GM12878 (cell line): ENCODE data around the gene YPEL4. TPM values are rescaled to one million over a fixed set of nuclear protein-coding genes. Genes with fewer than 3 reads are reported as not detected.
A peak's percentile ranks its signal among the peaks of the same experiment; 100 is the strongest.

Experiments used
- ATAC-seq: fragments of 200-7000 bp; cut with Tn5 transposase; 3 replicates; pipeline ENCODE4 v1.9.1; 2020; ENCODE audit warnings: mild to moderate bottlenecking, moderate library complexity
- Bru-seq: library from RNA; stranded (reverse); fragments of 400-500 nt; gene quantifications from one replicate; lab custom pipeline; 2021; lab: Mats Ljungman, UMichigan
- BruChase-seq, 2 experiments: library from RNA; stranded (reverse); fragments of 400-500 nt; gene quantifications; one replicate each; lab custom pipeline; 2021; lab: Mats Ljungman, UMichigan
- BruUV-seq: library from RNA; stranded (reverse); fragments of 400-500 nt; replicated peaks from 2 replicates; lab custom pipeline; 2021; lab: Mats Ljungman, UMichigan
- CTCF ChIA-PET: fragments of 300-600 bp; sonication (Branson Sonifier 250); formaldehyde crosslinking; extraction: SDS; loops from one replicate; lab custom pipeline; 2021; ENCODE audit warnings: inconsistent platforms; lab: Yijun Ruan, JAX
- POLR2A ChIA-PET: fragments of 350-600 bp; formaldehyde crosslinking; extraction: SDS; loops from one replicate; lab custom pipeline; 2021; ENCODE audit warnings: inconsistent platforms; lab: Charles Lee
- RAD21 ChIA-PET: fragments of 300-600 bp; sonication (Branson Sonifier 250); formaldehyde crosslinking; loops from one replicate; lab custom pipeline; 2023; ENCODE audit warnings: antibody characterized with exemption; ENCODE audit not compliant: unreplicated experiment; lab: Charles Lee
- SMC1A ChIA-PET: fragments of 300-600 bp; sonication (Branson Sonifier 250); formaldehyde crosslinking; loops from one replicate; lab custom pipeline; 2023; ENCODE audit not compliant: unreplicated experiment, uncharacterized antibody; lab: Charles Lee
- DNase-seq: peaks from one replicate; pipeline ENCODE4 v3.0.0-alpha.2; 2011; ENCODE audit warnings: low read depth, low spot score
- FAIRE-seq: peaks from 3 replicates; lab custom pipeline; 2011; peaks lifted over from hg19 to GRCh38; lab: Jason Lieb, UNC
- H2AFZ ChIP-seq: 2 replicates; pipeline ENCODE4 v1.6.0; 2011; ENCODE audit warnings: low read depth, low read length, control low read depth; ENCODE audit not compliant: control insufficient read depth
- H3K27ac ChIP-seq: 2 replicates; pipeline ENCODE4 v1.5.1; 2011; ENCODE audit warnings: control low read depth; ENCODE audit not compliant: control insufficient read depth, insufficient read depth
- H3K27me3 ChIP-seq, 2 experiments: replicated peaks in 1 of 2; 2 replicates each; pipeline versions ENCODE4 v1.6.0 to v1.6.1; 2011; ENCODE audit warnings: low read length in 1 of 2; ENCODE audit not compliant: control insufficient read depth in 2 of 2, insufficient read depth in 2 of 2
- H3K36me3 ChIP-seq, 2 experiments: 2 replicates each; pipeline ENCODE4 v1.5.1; 2011; ENCODE audit warnings: low read length in 1 of 2; ENCODE audit not compliant: control insufficient read depth in 2 of 2, insufficient read depth in 2 of 2
- H3K4me1 ChIP-seq: 2 replicates; pipeline ENCODE4 v1.6.1; 2011; ENCODE audit warnings: mild to moderate bottlenecking, low read length, moderate library complexity, mixed read lengths; ENCODE audit not compliant: control insufficient read depth, insufficient read depth
- H3K4me2 ChIP-seq: 2 replicates; pipeline ENCODE4 v1.6.0; 2011; ENCODE audit warnings: control low read depth; ENCODE audit not compliant: control insufficient read depth, insufficient read depth
- H3K4me3 ChIP-seq: fragments of 200-600 bp; sonication (generic); 2 replicates; pipeline ENCODE4 v1.5.1; 2016
- H3K79me2 ChIP-seq: 2 replicates; pipeline ENCODE4 v1.6.0; 2011; ENCODE audit warnings: low read length; ENCODE audit not compliant: control insufficient read depth, insufficient read depth
- H3K9ac ChIP-seq: 2 replicates; pipeline ENCODE4 v1.8.0; 2011; ENCODE audit warnings: low read length, control low read depth, mixed read lengths; ENCODE audit not compliant: control insufficient read depth, insufficient read depth
- H3K9me3 ChIP-seq: replicated peaks from 3 replicates; pipeline ENCODE4 v1.5.1; 2011; ENCODE audit warnings: mild to moderate bottlenecking, low read length; ENCODE audit not compliant: control insufficient read depth, insufficient read depth
- H4K20me1 ChIP-seq: 2 replicates; pipeline ENCODE4 v1.6.0; 2011; ENCODE audit not compliant: control insufficient read depth, insufficient read depth
- BMI1 ChIP-seq: fragments of 450-650 bp; IDR thresholded peaks from 2 replicates; pipeline ENCODE4 v1.6.1; 2016; ENCODE audit warnings: mild to moderate bottlenecking, moderate library complexity, borderline replicate concordance
- CEBPZ ChIP-seq: fragments of 150-350 bp; IDR thresholded peaks from 2 replicates; pipeline ENCODE4 v1.6.1; 2016; ENCODE audit warnings: low read depth, low read length
- CHD1 ChIP-seq: IDR thresholded peaks from 2 replicates; pipeline ENCODE4 v1.6.1; 2012; ENCODE audit warnings: low read depth, low read length, improper control_type of control experiment
- CREB1 ChIP-seq: IDR thresholded peaks from 2 replicates; pipeline ENCODE4 v1.6.1; 2012; ENCODE audit warnings: low read depth, mild to moderate bottlenecking, inconsistent platforms
- EP300 ChIP-seq, 2 experiments: fragments of 150-350 bp in 1 of 2; IDR thresholded peaks; 2 replicates each; pipeline ENCODE4 v1.6.1; 2011 to 2012; ENCODE audit warnings: low read depth in 2 of 2, low read length in 2 of 2, borderline replicate concordance in 1 of 2, improper control_type of control experiment in 1 of 2, inconsistent platforms in 1 of 2; ENCODE audit not compliant: control insufficient read depth in 1 of 2
- FOXK2 ChIP-seq: fragments of 450-650 bp; IDR thresholded peaks from 2 replicates; pipeline ENCODE4 v1.6.1; 2017; ENCODE audit warnings: mild to moderate bottlenecking, moderate library complexity
- MTA3 ChIP-seq: IDR thresholded peaks from 2 replicates; pipeline ENCODE4 v1.6.1; 2012; ENCODE audit warnings: low read length, inconsistent platforms, borderline replicate concordance
- NFIC ChIP-seq: IDR thresholded peaks from 2 replicates; pipeline ENCODE4 v1.6.1; 2012; ENCODE audit warnings: low read depth, mild to moderate bottlenecking, inconsistent platforms, low read length, moderate library complexity
- SMAD1 ChIP-seq: fragments of 450-650 bp; IDR thresholded peaks from 2 replicates; pipeline ENCODE4 v1.6.1; 2018; ENCODE audit warnings: mild to moderate bottlenecking, low read depth; ENCODE audit not compliant: partially characterized antibody
- SMAD5 ChIP-seq: IDR thresholded peaks from 2 replicates; pipeline ENCODE4 v1.6.1; 2016; ENCODE audit warnings: antibody characterized with exemption, low read depth
- SP1 ChIP-seq: IDR thresholded peaks from one replicate; pipeline ENCODE4 v1.6.1; 2011; ENCODE audit warnings: low read depth, low read length
- ZBTB11 ChIP-seq: fragments of 450-650 bp; formaldehyde crosslinking; IDR thresholded peaks from 2 replicates; pipeline ENCODE4 v1.5.0; 2022; ENCODE audit warnings: mild to moderate bottlenecking, missing genetic modification characterization
- whole genome bisulfite sequencing: methylation state at CpG from one replicate; pipeline ENCODE4 v1.1.6; 2016; ENCODE audit warnings: low lambda C conversion rate; ENCODE audit not compliant: insufficient replicate concordance, insufficient coverage; ENCODE audit errors: missing lambda C conversion rate; 5-methylcytosine and 5-hydroxymethylcytosine counted together
- in situ Hi-C: fragments of 300-500 bp; cut with MboI; formaldehyde crosslinking; loops from 9 replicates; pipeline ENCODE4 v1.14.3; 2018; ENCODE audit warnings: mixed read lengths
- intact Hi-C: fragments of 100-400 bp; cut with micrococcal nuclease; formaldehyde crosslinking; loops from one replicate; pipeline ENCODE4 v1.14.2; 2022; ENCODE audit not compliant: unreplicated experiment
- long read RNA-seq, 2 experiments: library from polyadenylated mRNA; unstranded; transcript quantifications; one replicate each; pipeline ENCODE4 v2.0.0, GENCODE V29; 2019 to 2020
- polyA minus RNA-seq, 3 experiments: library from RNA; depleted of rRNA, polyadenylated mRNA; stranded (reverse); fragments of >200 nt; gene quantifications; 2 replicates each; pipeline ENCODE4 v1.2.3, GENCODE V29; 2011
- polyA plus RNA-seq, 11 experiments: library from polyadenylated mRNA; depleted of rRNA in 4 of 11; unstranded in 6 of 11; stranded (reverse) in 5 of 11; fragments of >200 nt; fragmentation: Nextera tagmentation in 4 of 11; fragmentation: Illumina TruSeq in 1 of 11; extraction: Ambion mirVana in 4 of 11; extraction: Trizol in 1 of 11; gene quantifications; 1 replicate in 1 of 11; 2 replicates in 10 of 11; pipeline versions ENCODE4 v1.2.1 to v1.2.3, GENCODE V29; 2011 to 2016; ENCODE audit warnings: inconsistent platforms in 2 of 11, missing spikeins in 2 of 11, low read depth in 1 of 11
- total RNA-seq, 4 experiments: library from RNA; depleted of rRNA in 3 of 4; stranded (reverse); fragments of >200 nt in 3 of 4; fragmentation: Illumina TruSeq in 1 of 4; extraction: Trizol in 1 of 4; gene quantifications; 2 replicates each; pipeline versions ENCODE4 v1.2.1 to v1.2.3, GENCODE V29; 2013 to 2021

YPEL4 gene
- total RNA-seq (2013; cell fraction: nucleolus; rRNA removed) = 1.2 and 1.8 TPM in 2 replicates
- total RNA-seq (2014; rRNA removed) (0.05 TPM in 1 of 2 replicates, not detected in the other), total RNA-seq (2014; rRNA removed; fragmentation: Illumina TruSeq; extraction: Trizol) (0.09 TPM in 1 of 2 replicates, not detected in the other), total RNA-seq (2021) (0.13 TPM in 1 of 2 replicates, not detected in the other), polyA plus RNA-seq (2011; rRNA removed) (0.26 and 0.39 TPM in 2 replicates), polyA plus RNA-seq (2014; fragmentation: Illumina TruSeq; extraction: Trizol) (not detected in 2 replicates), polyA plus RNA-seq (2014; fragmentation: Nextera tagmentation; extraction: Ambion mirVana) (not detected), polyA plus RNA-seq (2014; rRNA removed) (0.50 TPM in 1 of 2 replicates, not detected in the other), polyA plus RNA-seq (2016; fragmentation: Nextera tagmentation; extraction: Ambion mirVana) (under 1 TPM; 0.07 to 0.10 TPM), polyA minus RNA-seq (2011; rRNA and poly(A)+ RNA removed) (0.22 and 0.31 TPM in 2 replicates), Bru-seq, nascent RNA (percentile 41 among the genes with signal in this experiment), BruChase-seq, experiment 1, labeled RNA remaining after a 6-hour chase (percentile 29 among the genes with signal in this experiment), BruChase-seq, experiment 2, labeled RNA remaining after a 2-hour chase (percentile 24 among the genes with signal in this experiment)
- polyA plus RNA-seq (2011; ENCODE audit: low read depth) = 0.50 TPM
- polyA plus RNA-seq (2011; cell fraction: cytosol; rRNA removed) = 0.24 and 0.30 TPM in 2 replicates
- polyA plus RNA-seq (2011; cell fraction: nucleus; rRNA removed) = 0.44 and 0.85 TPM in 2 replicates
- polyA plus RNA-seq (2012) = 0.58 and 1.1 TPM in 2 replicates
- 0.27 TPM in 1 of 2 replicates, not detected in the other for polyA minus RNA-seq (2011; cell fraction: cytosol; rRNA and poly(A)+ RNA removed)
- polyA minus RNA-seq (2011; cell fraction: nucleus; rRNA and poly(A)+ RNA removed) = 0.48 TPM in 2 replicates
- long read RNA-seq, experiment 1 = 0 reads
- long read RNA-seq, experiment 2 = 0 reads

GRCh38 chr11:57649826-57650738 lies at the start of gene YPEL4:
Gene YPEL4, minus strand, starts transcription at chr11:57649912. Its CDS starts 2,805 bp downstream, at chr11:57647107.
- Histone ChIP-seq H3K9ac (no peak within 1 kb of the TSS), H3K27me3 (peaks cover 12 to 17% of the 10 kb centered on the region in 2 experiments), H3K79me2 (no peaks in the 10 kb centered on the region), H3K4me1 (peaks cover 12% of the 10 kb centered on the region), H3K4me3 (peak within 1 kb of the TSS; percentile 60; the same call in 1 of the 2 replicates), H3K27ac (no peak within 1 kb of the TSS), H3K36me3 (no peaks in the 10 kb centered on the region), H3K9me3 (no peaks in the 10 kb centered on the region), H4K20me1 (no peaks in the 10 kb centered on the region), H3K4me2 (peak within 1 kb of the TSS; percentile 75), H2AFZ (no peak within 1 kb of the TSS)
- ChIA-PET SMC1A (no interaction called here), RAD21 (interaction anchor here (0.7 to 1.2 kb wide), 2 partner anchors 65 to 633 kb away, joined by 3 to 4 read pairs; no protein-coding TSS in a partner anchor), POLR2A (interaction anchor here (0.7 kb wide), 1 partner anchor 12 kb away, joined by 3 read pairs; no protein-coding TSS in a partner anchor), CTCF (interaction anchor here (1.7 to 13.9 kb wide), 2 partner anchors 79 to 156 kb away, joined by 4 to 319 read pairs; partner anchors contain the start of gene UBE2L6)
- BruUV-seq = no TSS peak
- FAIRE-seq (no peak), ATAC-seq (peak; percentile 37), DNase-seq (no peak)
- intact Hi-C loops = no loop called here
- 51% methylated on average over 8 of the region's 15 CpGs for WGBS
- in situ Hi-C loops = no loop called here
- TF ChIP-seq FOXK2 (no peak), SMAD1 (no peak), EP300 (IDR thresholded peaks at IDR 0.05; ENCODE audit: borderline replicate concordance in 1 of 2, control insufficient read depth in 1 of 2, low read depth in 2 of 2, low read length in 2 of 2) (no peak), SMAD5 (no peak), ZBTB11 (CRISPR knock-in tag) (no peak), CHD1 (no peak), CREB1 (peak; percentile 84), BMI1 (no peak), CEBPZ (no peak), NFIC (no peak), SP1 (no peak), MTA3 (no peak)
